Glomerular visceral epithelial cell (primary cell): ENCODE data around the gene SV2C.

Source experiments
- DNase-seq: peaks from one replicate; pipeline ENCODE4 v3.0.0-alpha.2; 2016; ENCODE audit errors: extremely low spot score

SV2C gene

GRCh38 chr5:76099286-76099702 is 16.1 kb downstream of the SV2C start:
- DNase-seq, result no peak

GRCh38 chr5:76099756-76100155 is 16.6 kb downstream of the SV2C start:
- no peak for DNase-seq

GRCh38 chr5:76104027-76104426 is 20.8 kb downstream of the SV2C start:
- DNase-seq, result peak; percentile 31

GRCh38 chr5:76106149-76106548 is 23.0 kb downstream of the SV2C start:
- DNase-seq, result no peak

- no peak for DNase-seq
Measured at GRCh38 chr5:76111477-76112174, 28.4 kb downstream of the SV2C start.

GRCh38 chr5:76113103-76113502 is 29.9 kb downstream of the SV2C start:
- no peak for DNase-seq

GRCh38 chr5:76114179-76114851 is 31.1 kb downstream of the SV2C start:
- no peak for DNase-seq

- no peak for DNase-seq
Measured at GRCh38 chr5:76125346-76125745, 42.2 kb downstream of the SV2C start.

GRCh38 chr5:76125888-76126287 is 42.7 kb downstream of the SV2C start:
- no peak for DNase-seq

GRCh38 chr5:76134003-76134402 is 50.8 kb downstream of the SV2C start:
- no peak for DNase-seq

GRCh38 chr5:76134646-76135045 is 51.5 kb downstream of the SV2C start:
- no peak for DNase-seq

GRCh38 chr5:76137887-76138542 is 54.8 kb downstream of the SV2C start:
- no peak for DNase-seq

GRCh38 chr5:76143884-76144283 is 60.7 kb downstream of the SV2C start:
- no peak for DNase-seq

- DNase-seq, result no peak
Measured at GRCh38 chr5:76144513-76145274, 61.5 kb downstream of the SV2C start.

- no peak for DNase-seq
Measured at GRCh38 chr5:76145945-76146344, 62.8 kb downstream of the SV2C start.

GRCh38 chr5:76149636-76150035 is 66.5 kb downstream of the SV2C start:
- DNase-seq, result no peak

- DNase-seq, result no peak
Measured at GRCh38 chr5:76152161-76152560, 69.0 kb downstream of the SV2C start.

GRCh38 chr5:76152700-76153099 is 69.5 kb downstream of the SV2C start:
- DNase-seq, result no peak

- DNase-seq, result no peak
Measured at GRCh38 chr5:76153271-76153670, 70.1 kb downstream of the SV2C start.

- no peak for DNase-seq
Measured at GRCh38 chr5:76154009-76154690, 71.0 kb downstream of the SV2C start.

- no peak for DNase-seq
Measured at GRCh38 chr5:76155536-76155935, 72.4 kb downstream of the SV2C start.

- DNase-seq, result no peak
Measured at GRCh38 chr5:76162335-76162734, 79.2 kb downstream of the SV2C start.
